Panc1 (cell line): Measurements from ENCODE around the gene SLC38A4. TPM values are rescaled to one million over a fixed set of nuclear protein-coding genes. Genes with fewer than 3 reads are reported as not detected.

Experiments used
- ATAC-seq: fragments of 200-7000 bp; cut with Tn5 transposase; 2 replicates; pipeline ENCODE4 v1.9.1; 2020; ENCODE audit warnings: mild to moderate bottlenecking, moderate library complexity
- BruUV-seq: library from RNA; stranded (reverse); fragments of 400-500 nt; replicated peaks from 2 replicates; lab custom pipeline; 2021; lab: Mats Ljungman, UMichigan
- CTCF ChIA-PET: fragments of 300-600 bp; sonication (Branson Sonifier 250); formaldehyde crosslinking; loops from one replicate; lab custom pipeline; 2022; ENCODE audit warnings: antibody characterized with exemption; lab: Charles Lee
- POLR2A ChIA-PET: fragments of 300-600 bp; sonication (Branson Sonifier 250); formaldehyde crosslinking; loops from one replicate; lab custom pipeline; 2022; ENCODE audit warnings: antibody characterized with exemption; lab: Charles Lee
- DNase-seq: peaks from one replicate; pipeline ENCODE4 v3.0.0-alpha.2; 2010; ENCODE audit warnings: low read depth, low spot score
- H3K27ac ChIP-seq: 2 replicates; pipeline ENCODE4 v1.5.1; 2011; ENCODE audit warnings: mild to moderate bottlenecking, low read length, inconsistent platforms
- H3K27me3 ChIP-seq: fragments of 200-500 bp; sonication (Bioruptor generic); 2 replicates; pipeline ENCODE4 v1.6.0; 2014; ENCODE audit warnings: low read length, inconsistent platforms; ENCODE audit not compliant: control insufficient read depth, insufficient read depth
- H3K36me3 ChIP-seq: fragments of 200-500 bp; sonication (Bioruptor generic); 2 replicates; pipeline ENCODE4 v1.5.1; 2014; ENCODE audit warnings: inconsistent platforms, mild to moderate bottlenecking, low read length, moderate library complexity; ENCODE audit not compliant: control insufficient read depth, insufficient read depth
- H3K4me1 ChIP-seq: 2 replicates; pipeline ENCODE4 v1.5.1; 2011; ENCODE audit warnings: inconsistent platforms, mild to moderate bottlenecking, low read length, moderate library complexity; ENCODE audit not compliant: control insufficient read depth, insufficient read depth
- H3K4me3 ChIP-seq, 2 experiments: 2 replicates each; pipeline ENCODE4 v1.5.1; 2011 to 2012; ENCODE audit warnings: low read depth in 2 of 2, low read length in 2 of 2, mild to moderate bottlenecking in 2 of 2, inconsistent platforms in 1 of 2, moderate library complexity in 1 of 2
- H3K9me3 ChIP-seq: fragments of 200-500 bp; sonication (Bioruptor generic); 2 replicates; pipeline ENCODE4 v1.5.1; 2014; ENCODE audit warnings: low read depth, mild to moderate bottlenecking, inconsistent platforms, low read length, moderate library complexity; ENCODE audit not compliant: control insufficient read depth, insufficient read depth
- POLR2AphosphoS5 ChIP-seq: IDR thresholded peaks from 2 replicates; pipeline ENCODE4 v1.6.1; 2012; ENCODE audit warnings: mild to moderate bottlenecking, low read depth, low read length, moderate library complexity
- SIN3A ChIP-seq: IDR thresholded peaks from 2 replicates; pipeline ENCODE4 v1.6.1; 2012; ENCODE audit warnings: low read depth, mild to moderate bottlenecking, low read length, moderate library complexity, borderline replicate concordance; ENCODE audit not compliant: insufficient read depth
- TCF7L2 ChIP-seq: IDR thresholded peaks from 2 replicates; pipeline ENCODE4 v1.6.1; 2011; ENCODE audit warnings: mild to moderate bottlenecking, low read depth, low read length, inconsistent platforms
- in situ Hi-C: cut with HindIII; loops from 2 replicates; pipeline ENCODE4 v1.10.0; 2016; ENCODE audit warnings: low sequenced_read_pairs, low pct_unique_long_range_greater_than_20kb
- intact Hi-C: fragments of 100-400 bp; cut with micrococcal nuclease; formaldehyde crosslinking; loops from one replicate; pipeline ENCODE4 v1.10.0; 2022; ENCODE audit not compliant: unreplicated experiment
- total RNA-seq: library from RNA; stranded (reverse); gene quantifications from one replicate; pipeline ENCODE4 v1.2.1, GENCODE V29; 2021; ENCODE audit not compliant: unreplicated experiment
- TF ChIP-seq, protein P1 (sequence below), 2 experiments: IDR thresholded peaks; 2 replicates each; pipeline ENCODE4 v1.6.1; 2011 to 2012; ENCODE audit warnings: low read depth in 2 of 2, control low read depth in 1 of 2, low read length in 1 of 2, mild to moderate bottlenecking in 1 of 2, moderate library complexity in 1 of 2; ENCODE audit not compliant: insufficient read depth in 1 of 2
- TF ChIP-seq, protein P2 (sequence below): fragments of 450-650 bp; IDR thresholded peaks from 2 replicates; pipeline ENCODE4 v1.5.1; 2017; ENCODE audit warnings: mild to moderate bottlenecking

SLC38A4 gene
- total RNA-seq, 1 experiment from 2014 or later, result 2.5 TPM

DNA sequence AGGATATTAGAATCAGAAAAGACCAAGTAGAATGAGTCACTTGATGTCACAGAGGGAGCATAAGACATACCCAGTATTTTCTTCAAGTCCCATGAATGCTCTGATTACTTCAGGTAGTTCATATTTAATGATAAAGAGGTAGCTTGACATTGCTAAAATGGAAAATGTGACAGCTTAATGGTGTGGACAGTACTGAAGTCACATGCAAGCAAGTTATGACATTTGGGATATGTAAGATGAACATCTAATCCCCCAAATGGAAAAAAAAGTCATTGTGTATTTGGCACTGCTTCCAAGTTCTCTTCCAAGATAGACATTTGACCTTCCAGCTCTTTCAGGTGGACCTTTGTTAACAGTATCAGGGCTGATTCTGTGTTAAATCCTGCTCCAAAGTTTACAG lies 45.9 kb downstream of the SLC38A4 start:
- Histone ChIP-seq H3K27ac (no peak overlapping the region), H3K27me3 (no peaks in the 10 kb centered on the region), H3K4me3 (no peak overlapping the region), H3K36me3 (no peaks in the 10 kb centered on the region), H3K4me1 (no peaks in the 10 kb centered on the region), H3K9me3 (no peaks in the 10 kb centered on the region)
- DNase-seq, result no peak
- intact Hi-C loops (no loop called here), in situ Hi-C loops (no loop called here)
- CTCF ChIA-PET, result no interaction called here
- POLR2A ChIA-PET, result no interaction called here
- ATAC-seq, result no peak
- TF ChIP-seq POLR2AphosphoS5 (no peak), SIN3A (no peak), TCF7L2 (no peak)
- TF ChIP-seq, protein P1, sequence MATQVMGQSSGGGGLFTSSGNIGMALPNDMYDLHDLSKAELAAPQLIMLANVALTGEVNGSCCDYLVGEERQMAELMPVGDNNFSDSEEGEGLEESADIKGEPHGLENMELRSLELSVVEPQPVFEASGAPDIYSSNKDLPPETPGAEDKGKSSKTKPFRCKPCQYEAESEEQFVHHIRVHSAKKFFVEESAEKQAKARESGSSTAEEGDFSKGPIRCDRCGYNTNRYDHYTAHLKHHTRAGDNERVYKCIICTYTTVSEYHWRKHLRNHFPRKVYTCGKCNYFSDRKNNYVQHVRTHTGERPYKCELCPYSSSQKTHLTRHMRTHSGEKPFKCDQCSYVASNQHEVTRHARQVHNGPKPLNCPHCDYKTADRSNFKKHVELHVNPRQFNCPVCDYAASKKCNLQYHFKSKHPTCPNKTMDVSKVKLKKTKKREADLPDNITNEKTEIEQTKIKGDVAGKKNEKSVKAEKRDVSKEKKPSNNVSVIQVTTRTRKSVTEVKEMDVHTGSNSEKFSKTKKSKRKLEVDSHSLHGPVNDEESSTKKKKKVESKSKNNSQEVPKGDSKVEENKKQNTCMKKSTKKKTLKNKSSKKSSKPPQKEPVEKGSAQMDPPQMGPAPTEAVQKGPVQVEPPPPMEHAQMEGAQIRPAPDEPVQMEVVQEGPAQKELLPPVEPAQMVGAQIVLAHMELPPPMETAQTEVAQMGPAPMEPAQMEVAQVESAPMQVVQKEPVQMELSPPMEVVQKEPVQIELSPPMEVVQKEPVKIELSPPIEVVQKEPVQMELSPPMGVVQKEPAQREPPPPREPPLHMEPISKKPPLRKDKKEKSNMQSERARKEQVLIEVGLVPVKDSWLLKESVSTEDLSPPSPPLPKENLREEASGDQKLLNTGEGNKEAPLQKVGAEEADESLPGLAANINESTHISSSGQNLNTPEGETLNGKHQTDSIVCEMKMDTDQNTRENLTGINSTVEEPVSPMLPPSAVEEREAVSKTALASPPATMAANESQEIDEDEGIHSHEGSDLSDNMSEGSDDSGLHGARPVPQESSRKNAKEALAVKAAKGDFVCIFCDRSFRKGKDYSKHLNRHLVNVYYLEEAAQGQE (IDR thresholded peaks at IDR 0.05; ENCODE audit: insufficient read depth in 1 of 2, low read depth in 2 of 2, low read length in 1 of 2), result no peak
- TF ChIP-seq, protein P2, sequence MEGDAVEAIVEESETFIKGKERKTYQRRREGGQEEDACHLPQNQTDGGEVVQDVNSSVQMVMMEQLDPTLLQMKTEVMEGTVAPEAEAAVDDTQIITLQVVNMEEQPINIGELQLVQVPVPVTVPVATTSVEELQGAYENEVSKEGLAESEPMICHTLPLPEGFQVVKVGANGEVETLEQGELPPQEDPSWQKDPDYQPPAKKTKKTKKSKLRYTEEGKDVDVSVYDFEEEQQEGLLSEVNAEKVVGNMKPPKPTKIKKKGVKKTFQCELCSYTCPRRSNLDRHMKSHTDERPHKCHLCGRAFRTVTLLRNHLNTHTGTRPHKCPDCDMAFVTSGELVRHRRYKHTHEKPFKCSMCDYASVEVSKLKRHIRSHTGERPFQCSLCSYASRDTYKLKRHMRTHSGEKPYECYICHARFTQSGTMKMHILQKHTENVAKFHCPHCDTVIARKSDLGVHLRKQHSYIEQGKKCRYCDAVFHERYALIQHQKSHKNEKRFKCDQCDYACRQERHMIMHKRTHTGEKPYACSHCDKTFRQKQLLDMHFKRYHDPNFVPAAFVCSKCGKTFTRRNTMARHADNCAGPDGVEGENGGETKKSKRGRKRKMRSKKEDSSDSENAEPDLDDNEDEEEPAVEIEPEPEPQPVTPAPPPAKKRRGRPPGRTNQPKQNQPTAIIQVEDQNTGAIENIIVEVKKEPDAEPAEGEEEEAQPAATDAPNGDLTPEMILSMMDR, result no peak
- no TSS peak for BruUV-seq

DNA sequence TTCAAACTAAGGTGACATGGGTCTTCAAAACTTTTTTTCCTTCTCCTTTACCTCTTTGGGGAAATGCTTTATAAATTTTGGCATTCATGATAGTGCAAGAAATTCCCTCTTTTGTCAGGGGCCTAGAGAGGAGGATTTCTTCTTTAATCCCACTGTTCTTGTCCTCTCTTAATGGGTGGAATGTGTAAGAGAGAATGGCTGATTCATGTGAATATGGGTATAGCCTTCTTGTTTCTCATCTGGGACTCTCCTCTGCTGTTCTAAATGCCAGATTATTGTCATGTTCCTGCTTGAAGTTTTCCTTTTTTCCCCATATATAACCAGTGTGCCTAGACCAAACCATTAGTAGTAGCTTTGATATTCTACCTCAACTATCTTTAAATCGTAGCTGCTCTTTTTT lies 46.7 kb downstream of the SLC38A4 start:
- no peaks in the 10 kb centered on the region for H3K9me3 ChIP-seq
- BruUV-seq, result no TSS peak
- ATAC-seq (no peak), DNase-seq (no peak)
- H3K36me3 ChIP-seq, result no peaks in the 10 kb centered on the region
- no peak for TF ChIP-seq TCF7L2
- TF ChIP-seq, protein P1 (IDR thresholded peaks at IDR 0.05; ENCODE audit: insufficient read depth in 1 of 2, low read depth in 2 of 2, low read length in 1 of 2), result no peak
- no peak for TF ChIP-seq POLR2AphosphoS5
- no peak for TF ChIP-seq SIN3A
- TF ChIP-seq, protein P2, result no peak
- H3K27ac ChIP-seq, result no peak overlapping the region
- no peaks in the 10 kb centered on the region for H3K4me1 ChIP-seq
- intact Hi-C loops (no loop called here), in situ Hi-C loops (no loop called here)
- CTCF ChIA-PET, result no interaction called here
- no peaks in the 10 kb centered on the region for H3K27me3 ChIP-seq
- H3K4me3 ChIP-seq, result no peak overlapping the region
- POLR2A ChIA-PET, result interaction anchor here (0.6 kb wide), 1 partner anchor 654 kb away, joined by 3 read pairs; no protein-coding TSS in a partner anchor
